ENCODE results near the gene OR51B5.
"Not testable (repeated sequence)": the region's sequence is repeated elsewhere in the genome, so short reads cannot be mapped to it uniquely, and the experiment has no call there.

OR51B5 gene

DNA sequence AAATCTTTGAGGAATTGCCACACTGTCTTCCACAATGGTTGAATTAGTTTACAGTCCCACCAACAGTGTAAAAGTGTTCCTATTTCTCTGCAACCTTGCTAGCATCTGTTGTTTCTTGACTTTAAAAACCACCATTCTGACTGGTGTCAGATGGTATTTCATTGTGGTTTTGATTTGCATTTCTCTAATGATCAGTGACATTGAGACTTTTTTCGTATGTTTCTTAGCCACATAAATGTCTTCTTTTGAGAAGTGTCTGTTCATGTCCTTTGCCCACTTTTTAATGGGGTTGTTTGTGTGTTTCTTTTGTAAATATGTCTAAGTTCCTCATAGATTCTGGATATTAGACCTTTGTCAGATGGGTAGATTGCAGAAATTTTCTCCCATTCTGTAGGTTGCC lies 6.1 kb downstream of the OR51B5 start:
- H3K4me3 ChIP-seq, H3K27ac ChIP-seq: not testable (repeated sequence)

- no peak overlapping the region for H3K27ac ChIP-seq
- no peak overlapping the region for H3K4me3 ChIP-seq
Observed at GRCh38 chr11:5336331-5336730, 7.0 kb downstream of the OR51B5 start.

- no peak overlapping the region for H3K27ac ChIP-seq
- H3K4me3 ChIP-seq = no peak overlapping the region
Observed at GRCh38 chr11:5335170-5335569, 8.2 kb downstream of the OR51B5 start.

- H3K4me3 ChIP-seq = no peak within 1 kb of the TSS
Observed at GRCh38 chr11:5324197-5324596, 19.1 kb downstream of the OR51B5 start, which contains the start of gene OR51B2. Gene OR51B2 (minus strand): TSS chr11:5324297. CDS start chr11:5324297, 0 bp downstream.

DNA sequence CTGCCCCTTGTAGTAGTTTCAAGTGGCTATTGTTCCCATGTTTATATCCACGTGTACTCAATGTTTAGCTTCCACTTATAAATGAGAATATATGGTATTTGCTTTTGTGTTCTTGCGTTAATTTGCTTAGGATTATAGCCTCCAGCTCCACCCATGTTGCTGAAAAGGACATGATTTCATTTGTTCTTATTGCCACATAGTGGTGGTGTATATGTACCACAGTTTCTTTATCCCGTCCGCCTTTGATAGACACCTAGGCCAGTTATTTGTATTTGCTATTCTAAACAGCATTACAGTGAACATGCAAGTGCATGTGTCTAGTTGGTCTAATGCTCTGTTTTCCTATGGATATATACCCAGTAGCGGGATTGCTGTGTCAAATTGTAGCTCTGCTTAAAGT lies 26.0 kb downstream of the OR51B5 start:
- Histone ChIP-seq H3K27ac (no peak overlapping the region), H3K4me3 (no peak overlapping the region)

More at GRCh38 chr11:5324197-5324596, 19.1 kb downstream of the OR51B5 start, which contains the start of gene OR51B2:
- H3K27ac ChIP-seq = no peak within 1 kb of the TSS

DNA sequence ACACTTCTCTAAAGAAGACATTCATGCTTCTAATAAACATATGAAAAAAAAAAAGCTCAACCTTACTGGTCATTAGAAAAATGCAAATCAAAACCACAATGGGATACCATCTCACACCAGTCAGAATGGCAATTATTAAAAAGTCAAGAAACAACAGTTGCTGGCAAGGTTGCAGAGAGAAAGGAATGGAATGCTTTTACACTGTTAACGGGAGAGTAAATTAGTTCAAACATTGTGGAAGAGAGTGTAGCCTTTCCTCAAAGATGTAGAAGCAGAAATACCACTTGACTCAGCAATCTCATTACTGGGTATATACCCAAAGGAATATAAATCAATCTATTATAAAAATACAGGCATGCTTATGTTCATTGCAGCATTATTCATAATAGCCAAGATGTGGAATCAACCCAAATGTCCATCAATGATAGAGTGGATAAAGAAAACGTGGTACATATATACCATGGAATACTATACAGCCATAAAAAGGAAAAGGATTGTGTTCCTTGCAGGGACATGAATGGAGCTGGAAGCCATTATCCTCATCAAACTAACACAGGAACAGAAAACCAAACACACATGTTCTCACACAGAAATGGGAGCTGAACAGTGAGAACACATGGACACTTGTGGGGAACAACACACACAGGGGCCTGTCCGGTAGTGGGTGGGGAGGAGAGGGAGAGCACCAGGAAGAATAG lies 29.8 kb downstream of the OR51B5 start:
- H3K27ac ChIP-seq, H3K4me3 ChIP-seq: not testable (repeated sequence)

DNA sequence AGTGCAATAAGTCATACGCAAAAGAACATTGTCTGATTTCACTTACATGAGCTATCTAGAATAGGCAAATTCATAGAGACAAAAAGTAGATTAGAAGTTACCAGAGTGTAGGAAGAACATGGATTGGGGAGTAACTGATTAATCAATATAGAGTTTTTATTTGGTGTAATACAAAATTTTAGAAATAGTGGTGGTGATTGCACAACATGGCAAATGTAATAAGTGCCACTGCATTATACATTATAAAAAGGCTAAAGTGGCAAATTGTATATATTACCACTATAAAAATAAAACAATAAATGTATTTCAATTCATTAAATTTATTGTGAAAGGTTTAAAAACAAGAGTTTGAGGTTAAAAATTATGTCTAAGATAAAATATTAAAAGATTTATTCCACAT lies 32.9 kb downstream of the OR51B5 start:
- Histone ChIP-seq H3K4me3 (no peak overlapping the region), H3K27ac (no peak overlapping the region)

DNA sequence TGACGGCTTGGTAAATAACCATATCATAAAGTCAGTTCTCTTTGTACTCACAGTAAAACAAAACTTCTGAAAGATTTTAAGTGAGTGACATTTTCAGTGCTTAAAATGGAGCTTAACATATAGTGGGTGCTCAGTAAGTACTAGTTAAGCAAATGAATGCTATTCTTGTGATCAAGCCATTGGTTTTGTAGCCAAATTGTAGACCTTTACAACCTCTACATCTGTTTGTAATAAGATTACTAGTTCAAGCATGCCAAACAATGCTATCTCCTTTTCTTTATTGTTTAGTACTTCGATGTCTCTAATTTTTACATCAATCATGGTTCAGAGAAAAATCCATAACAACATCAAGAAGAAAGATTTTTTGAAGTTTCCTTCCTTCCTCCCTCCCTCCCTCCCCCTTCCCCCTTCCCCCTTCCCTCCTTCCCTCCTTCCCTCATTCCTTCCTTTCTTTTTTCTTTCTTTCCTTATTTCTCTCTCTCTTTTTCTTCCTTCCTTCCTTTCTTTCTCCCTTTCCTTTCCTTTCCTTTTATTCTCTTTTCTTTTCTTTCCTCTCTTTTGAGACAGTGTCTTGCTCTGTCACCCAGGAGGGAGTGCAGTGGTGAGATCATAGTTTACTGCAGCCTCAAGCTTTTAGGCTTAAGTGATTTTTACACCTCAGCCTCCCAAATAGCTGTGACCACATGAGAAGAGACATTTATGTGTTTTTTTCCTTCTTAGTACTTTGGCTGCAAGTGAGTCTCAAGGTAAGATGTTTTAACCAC lies 35.9 kb downstream of the OR51B5 start:
- Histone ChIP-seq H3K27ac (no peak overlapping the region), H3K4me3 (no peak overlapping the region)

- Histone ChIP-seq H3K4me3 (no peak overlapping the region), H3K27ac (no peak overlapping the region)
Observed at GRCh38 chr11:5304046-5304445, 39.3 kb downstream of the OR51B5 start.

DNA sequence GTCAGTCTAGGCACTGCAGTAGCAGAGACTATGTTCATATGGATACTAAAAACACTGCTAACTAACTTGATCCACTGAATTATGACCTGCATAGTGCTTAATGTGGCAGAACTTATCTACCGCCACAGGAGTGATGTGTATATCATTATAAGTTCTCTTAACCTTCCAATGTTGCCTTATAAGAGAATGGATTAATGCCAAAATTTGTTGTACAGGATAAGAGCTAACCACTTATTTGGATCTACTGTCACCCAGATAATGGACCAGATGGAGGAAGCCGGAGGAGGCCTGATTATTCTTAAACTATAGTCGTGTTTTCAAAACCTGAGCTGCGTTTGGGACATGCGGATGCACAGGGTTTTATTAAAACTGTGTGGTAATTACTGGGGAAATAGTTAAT lies 39.7 kb downstream of the OR51B5 start:
- no peak overlapping the region for H3K4me3 ChIP-seq
- H3K27ac ChIP-seq = no peak overlapping the region

DNA sequence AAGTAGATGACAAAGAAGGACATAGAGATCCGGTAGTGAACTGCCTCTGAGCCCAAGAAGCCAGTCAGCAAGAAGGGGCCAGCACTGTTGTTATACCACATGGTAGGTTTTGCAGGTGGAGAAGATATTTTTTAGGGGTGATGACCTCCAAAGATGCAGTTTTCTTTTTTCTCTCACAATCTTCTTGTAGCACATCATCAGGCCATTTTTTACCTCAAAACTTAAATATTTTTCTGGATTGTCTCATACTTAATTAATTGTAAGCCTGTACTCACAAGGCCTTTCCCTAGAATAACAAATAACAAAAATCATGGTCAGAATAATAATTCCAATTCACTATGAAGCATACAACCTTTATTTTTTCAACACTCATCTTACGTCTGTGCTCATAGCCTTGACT lies 41.5 kb downstream of the OR51B5 start, which contains the start of gene OR51B4:
Gene OR51B4 (minus strand): TSS at position 101 of the 400 bp plus-strand sequence. CDS start 0 bp downstream, at position 101.
- no peak within 1 kb of the TSS for H3K27ac ChIP-seq
- H3K4me3 ChIP-seq = no peak within 1 kb of the TSS

GRCh38 chr11:5300251-5300650 lies 43.1 kb downstream of the OR51B5 start:
- no peak overlapping the region for H3K27ac ChIP-seq
- no peak overlapping the region for H3K4me3 ChIP-seq

- Histone ChIP-seq H3K27ac (no peak overlapping the region), H3K4me3 (no peak overlapping the region)
Observed at GRCh38 chr11:5298451-5298850, 44.9 kb downstream of the OR51B5 start.

- H3K27ac ChIP-seq = no peak overlapping the region
- H3K4me3 ChIP-seq = no peak overlapping the region
Observed at GRCh38 chr11:5297721-5298323, 45.5 kb downstream of the OR51B5 start.

GRCh38 chr11:5294342-5294995 lies 48.9 kb downstream of the OR51B5 start:
- not testable (repeated sequence) for H3K27ac ChIP-seq, H3K4me3 ChIP-seq

- no peak overlapping the region for H3K27ac ChIP-seq
- no peak overlapping the region for H3K4me3 ChIP-seq
Observed at GRCh38 chr11:5293028-5293427, 50.3 kb downstream of the OR51B5 start.
